Measurements from ENCODE around the gene AS3MT.

Gene AS3MT

GRCh38 chr10:102900006-102900405 lies 30.7 kb downstream of the AS3MT start:
- WGBS (ENCODE audit: insufficient coverage) = no CpG with 5 or more reads among the region's 3 CpGs
- Histone ChIP-seq H3K36me3 (ENCODE audit: control insufficient read depth in 4 of 4, insufficient read depth in 4 of 4, low read length in 3 of 4) (no peaks in the 10 kb centered on the region), H3K9me3 (ENCODE audit: control extremely low read depth in 1 of 5, control insufficient read depth in 4 of 5, insufficient read depth in 2 of 5, low read depth in 1 of 5, low read length in 4 of 5) (no peaks in the 10 kb centered on the region), H3K4me1 (ENCODE audit: control extremely low read depth in 1 of 4, control insufficient read depth in 4 of 4, insufficient read depth in 4 of 4, low read length in 3 of 4) (peaks cover 0 to 16% (median 3%) of the 10 kb centered on the region in 4 experiments), H3K27ac (ENCODE audit: insufficient read depth in 1 of 2, low read depth in 1 of 2, low read length in 2 of 2, poor library complexity in 1 of 2, severe bottlenecking in 2 of 2) (no peak overlapping the region), H3K27me3 (replicated peaks in 2 of 5; ENCODE audit: control insufficient read depth in 4 of 5, insufficient read depth in 5 of 5, low read length in 4 of 5) (no peaks in the 10 kb centered on the region), H3K4me3 (ENCODE audit: control insufficient read depth in 1 of 7, extremely low read depth in 1 of 7, insufficient read depth in 4 of 7, low read depth in 2 of 7, low read length in 6 of 7) (no peak overlapping the region)
- POLR2A ChIA-PET = no interaction called here
- DNase-seq = peak; percentile 22 to 81 (median 68)
- CTCF ChIA-PET = interaction anchor here (0.6 to 5.5 kb wide), 7 partner anchors 18 to 344 kb away, joined by 3 to 42 read pairs (median 10); partner anchors contain the start of genes CNNM2 and CYP17A1

- no peak overlapping the region for H3K27ac ChIP-seq (ENCODE audit: insufficient read depth in 1 of 2, low read depth in 1 of 2, low read length in 2 of 2, poor library complexity in 1 of 2, severe bottlenecking in 2 of 2)
- no peaks in the 10 kb centered on the region for H3K27me3 ChIP-seq (replicated peaks in 2 of 5; ENCODE audit: control insufficient read depth in 4 of 5, insufficient read depth in 5 of 5, low read length in 4 of 5)
- peaks cover 0 to 11% (median 3%) of the 10 kb centered on the region in 4 experiments for H3K4me1 ChIP-seq (ENCODE audit: control extremely low read depth in 1 of 4, control insufficient read depth in 4 of 4, insufficient read depth in 4 of 4, low read length in 3 of 4)
- no peak for DNase-seq
- no peaks in the 10 kb centered on the region for H3K36me3 ChIP-seq (ENCODE audit: control insufficient read depth in 4 of 4, insufficient read depth in 4 of 4, low read length in 3 of 4)
- ChIA-PET POLR2A (interaction anchor here (0.7 kb wide), 1 partner anchor 166 kb away, joined by 3 read pairs; no protein-coding TSS in a partner anchor), CTCF (interaction anchor here (0.7 to 3.3 kb wide), 4 partner anchors 8 to 151 kb away, joined by 3 to 32 read pairs (median 6); partner anchors contain the start of gene CNNM2)
- H3K4me3 ChIP-seq (ENCODE audit: control insufficient read depth in 1 of 7, extremely low read depth in 1 of 7, insufficient read depth in 4 of 7, low read depth in 2 of 7, low read length in 6 of 7) = no peak overlapping the region
- H3K9me3 ChIP-seq (ENCODE audit: control extremely low read depth in 1 of 5, control insufficient read depth in 4 of 5, insufficient read depth in 2 of 5, low read depth in 1 of 5, low read length in 4 of 5) = no peaks in the 10 kb centered on the region
Observed at GRCh38 chr10:102904346-102904745, 35.1 kb downstream of the AS3MT start.

GRCh38 chr10:102906507-102906906 lies 37.2 kb downstream of the AS3MT start:
- no CpG with 5 or more reads among the region's 4 CpGs for WGBS (ENCODE audit: insufficient coverage)
- H3K9me3 ChIP-seq (ENCODE audit: control extremely low read depth in 1 of 5, control insufficient read depth in 4 of 5, insufficient read depth in 2 of 5, low read depth in 1 of 5, low read length in 4 of 5) = no peaks in the 10 kb centered on the region
- H3K4me1 ChIP-seq (ENCODE audit: control extremely low read depth in 1 of 4, control insufficient read depth in 4 of 4, insufficient read depth in 4 of 4, low read length in 3 of 4) = no peaks in the 10 kb centered on the region
- CTCF ChIA-PET = interaction anchor here (1.0 kb wide), 1 partner anchor 8 kb away, joined by 4 read pairs; no protein-coding TSS in a partner anchor
- no peak overlapping the region for H3K4me3 ChIP-seq (ENCODE audit: control insufficient read depth in 1 of 7, extremely low read depth in 1 of 7, insufficient read depth in 4 of 7, low read depth in 2 of 7, low read length in 6 of 7)
- no peaks in the 10 kb centered on the region for H3K36me3 ChIP-seq (ENCODE audit: control insufficient read depth in 4 of 4, insufficient read depth in 4 of 4, low read length in 3 of 4)
- POLR2A ChIA-PET = no interaction called here
- no peak overlapping the region for H3K27ac ChIP-seq (ENCODE audit: insufficient read depth in 1 of 2, low read depth in 1 of 2, low read length in 2 of 2, poor library complexity in 1 of 2, severe bottlenecking in 2 of 2)
- H3K27me3 ChIP-seq (replicated peaks in 2 of 5; ENCODE audit: control insufficient read depth in 4 of 5, insufficient read depth in 5 of 5, low read length in 4 of 5) = no peaks in the 10 kb centered on the region
- DNase-seq = no peak

- no peaks in the 10 kb centered on the region for H3K9me3 ChIP-seq (ENCODE audit: control extremely low read depth in 1 of 5, control insufficient read depth in 4 of 5, insufficient read depth in 2 of 5, low read depth in 1 of 5, low read length in 4 of 5)
- POLR2A ChIA-PET = no interaction called here
- CTCF ChIA-PET = interaction anchor here (1.1 to 12.0 kb wide), 4 partner anchors 9 to 153 kb away, joined by 3 to 161 read pairs (median 18); no protein-coding TSS in a partner anchor
Observed at GRCh38 chr10:102914781-102915180, 45.5 kb downstream of the AS3MT start.

GRCh38 chr10:102916173-102916572 lies 46.9 kb downstream of the AS3MT start:
- no peak overlapping the region for H3K27ac ChIP-seq (ENCODE audit: insufficient read depth in 1 of 2, low read depth in 1 of 2, low read length in 2 of 2, poor library complexity in 1 of 2, severe bottlenecking in 2 of 2)
- DNase-seq = no peak
- H3K9me3 ChIP-seq (ENCODE audit: control extremely low read depth in 1 of 5, control insufficient read depth in 4 of 5, insufficient read depth in 2 of 5, low read depth in 1 of 5, low read length in 4 of 5) = no peaks in the 10 kb centered on the region
- no peak overlapping the region for H3K4me3 ChIP-seq (ENCODE audit: control insufficient read depth in 1 of 7, extremely low read depth in 1 of 7, insufficient read depth in 4 of 7, low read depth in 2 of 7, low read length in 6 of 7)
- no peaks in the 10 kb centered on the region for H3K36me3 ChIP-seq (ENCODE audit: control insufficient read depth in 4 of 4, insufficient read depth in 4 of 4, low read length in 3 of 4)
- CTCF ChIA-PET = interaction anchor here (0.9 to 12.0 kb wide), 4 partner anchors 30 to 186 kb away, joined by 3 to 161 read pairs (median 10); no protein-coding TSS in a partner anchor
- peaks cover 4 to 27% (median 22%) of the 10 kb centered on the region in 4 experiments for H3K4me1 ChIP-seq (ENCODE audit: control extremely low read depth in 1 of 4, control insufficient read depth in 4 of 4, insufficient read depth in 4 of 4, low read length in 3 of 4)
- peaks cover 0 to 5% (median 3%) of the 10 kb centered on the region in 5 experiments for H3K27me3 ChIP-seq (replicated peaks in 2 of 5; ENCODE audit: control insufficient read depth in 4 of 5, insufficient read depth in 5 of 5, low read length in 4 of 5)
- POLR2A ChIA-PET = no interaction called here
- 96% methylated on average over 5 of the region's 7 CpGs for WGBS (ENCODE audit: insufficient coverage)

More at GRCh38 chr10:102914781-102915180, 45.5 kb downstream of the AS3MT start:
- Histone ChIP-seq H3K4me3 (ENCODE audit: control insufficient read depth in 1 of 7, extremely low read depth in 1 of 7, insufficient read depth in 4 of 7, low read depth in 2 of 7, low read length in 6 of 7) (no peak overlapping the region), H3K27ac (ENCODE audit: insufficient read depth in 1 of 2, low read depth in 1 of 2, low read length in 2 of 2, poor library complexity in 1 of 2, severe bottlenecking in 2 of 2) (no peak overlapping the region), H3K27me3 (replicated peaks in 2 of 5; ENCODE audit: control insufficient read depth in 4 of 5, insufficient read depth in 5 of 5, low read length in 4 of 5) (peaks cover 0 to 5% (median 3%) of the 10 kb centered on the region in 5 experiments), H3K4me1 (ENCODE audit: control extremely low read depth in 1 of 4, control insufficient read depth in 4 of 4, insufficient read depth in 4 of 4, low read length in 3 of 4) (peaks cover 4 to 21% (median 16%) of the 10 kb centered on the region in 4 experiments), H3K36me3 (ENCODE audit: control insufficient read depth in 4 of 4, insufficient read depth in 4 of 4, low read length in 3 of 4) (no peaks in the 10 kb centered on the region)
- peak in 2 of 3 donors; percentile 17 to 21 for DNase-seq
- no CpG with 5 or more reads among the region's 1 CpG for WGBS (ENCODE audit: insufficient coverage)

- DNase-seq = peak; percentile 83 to 92 (median 90)
- ChIA-PET POLR2A (no interaction called here), CTCF (interaction anchor here (0.6 to 12.0 kb wide), 18 partner anchors 10 to 327 kb away, joined by 3 to 161 read pairs (median 4); no protein-coding TSS in a partner anchor)
- H3K9me3 ChIP-seq (ENCODE audit: control extremely low read depth in 1 of 5, control insufficient read depth in 4 of 5, insufficient read depth in 2 of 5, low read depth in 1 of 5, low read length in 4 of 5) = no peaks in the 10 kb centered on the region
- peak overlapping the region; percentile 68 to 87 for H3K27ac ChIP-seq (ENCODE audit: insufficient read depth in 1 of 2, low read depth in 1 of 2, low read length in 2 of 2, poor library complexity in 1 of 2, severe bottlenecking in 2 of 2)
- H3K27me3 ChIP-seq (replicated peaks in 2 of 5; ENCODE audit: control insufficient read depth in 4 of 5, insufficient read depth in 5 of 5, low read length in 4 of 5) = peaks cover 0 to 5% (median 3%) of the 10 kb centered on the region in 5 experiments
- no peaks in the 10 kb centered on the region for H3K36me3 ChIP-seq (ENCODE audit: control insufficient read depth in 4 of 4, insufficient read depth in 4 of 4, low read length in 3 of 4)
- WGBS (ENCODE audit: insufficient coverage) = 0% methylated on average over 39 of the region's 45 CpGs
- H3K4me3 ChIP-seq (ENCODE audit: control insufficient read depth in 1 of 7, extremely low read depth in 1 of 7, insufficient read depth in 4 of 7, low read depth in 2 of 7, low read length in 6 of 7) = peak overlapping the region; percentile 23 to 96 (median 90)
- peaks cover 4 to 30% (median 24%) of the 10 kb centered on the region in 4 experiments for H3K4me1 ChIP-seq (ENCODE audit: control extremely low read depth in 1 of 4, control insufficient read depth in 4 of 4, insufficient read depth in 4 of 4, low read length in 3 of 4)
Observed at GRCh38 chr10:102917314-102917961, 48.2 kb downstream of the AS3MT start.
